ENCODE data around the gene LTB.

LTB gene

GRCh38 chr6:31614075-31614619 lies 31.9 kb upstream of the LTB start:
- H3K27ac ChIP-seq (ENCODE audit: extremely low read depth, low read depth, low read length): no peak overlapping the region
- H3K36me3 ChIP-seq (ENCODE audit: control insufficient read depth in 2 of 2, insufficient read depth in 1 of 2, low read length in 2 of 2): no peaks in the 10 kb centered on the region
- POLR2A ChIA-PET: interaction anchor here (0.7 to 1.3 kb wide), 2 partner anchors 10 to 16 kb away, joined by 3 to 4 read pairs; no protein-coding TSS in a partner anchor
- H3K9me3 ChIP-seq (ENCODE audit: control insufficient read depth, insufficient read depth, low read depth, low read length): no peaks in the 10 kb centered on the region
- no peak overlapping the region for H3K4me3 ChIP-seq (ENCODE audit: low read depth, low read length)
- CTCF ChIA-PET: interaction anchor here (0.7 to 3.7 kb wide), 6 partner anchors 15 to 1192 kb away, joined by 3 to 22 read pairs (median 4); no protein-coding TSS in a partner anchor
- TF ChIP-seq ZNF341 (tag by site-specific recombination; IDR thresholded peaks at IDR 0.05; ENCODE audit: low read depth): peak; percentile 44; the same call in 1 of the 2 replicates
- peak; percentile 74 for TF ChIP-seq ZNF335 (tag by site-specific recombination; conservative IDR thresholded peaks at IDR 0.05)
- TF ChIP-seq ZFP69B (tag by site-specific recombination; IDR thresholded peaks at IDR 0.05): no peak
- no peak for TF ChIP-seq ZNF580 (tag by site-specific recombination; IDR thresholded peaks at IDR 0.05)
- no peak for TF ChIP-seq ZNF837 (tag by site-specific recombination; IDR thresholded peaks at IDR 0.05)
- peaks cover 7% of the 10 kb centered on the region; the same call in 1 of the 2 replicates for H3K4me1 ChIP-seq (ENCODE audit: control insufficient read depth, insufficient read depth, low read length)

- H3K27ac ChIP-seq (ENCODE audit: extremely low read depth, low read depth, low read length): no peak overlapping the region
- POLR2A ChIA-PET: interaction anchor here (1.0 kb wide), 1 partner anchor 41 kb away, joined by 4 read pairs; no protein-coding TSS in a partner anchor
- CTCF ChIA-PET: interaction anchor here (0.7 to 7.8 kb wide), 7 partner anchors 10 to 258 kb away, joined by 3 to 113 read pairs (median 4); partner anchors contain the start of genes ATP6V1G2 and NCR3
These were observed 28.7 kb upstream of the LTB start for GRCh38 chr6:31610968-31611367.

GRCh38 chr6:31609519-31610406 lies 27.5 kb upstream of the LTB start:
- Histone ChIP-seq H3K27ac (ENCODE audit: extremely low read depth, low read depth, low read length) (peak overlapping the region; percentile 11), H3K36me3 (ENCODE audit: control insufficient read depth in 2 of 2, insufficient read depth in 1 of 2, low read length in 2 of 2) (no peaks in the 10 kb centered on the region), H3K4me3 (ENCODE audit: low read depth, low read length) (no peak overlapping the region), H3K4me1 (ENCODE audit: control insufficient read depth, insufficient read depth, low read length) (peaks cover 7% of the 10 kb centered on the region; the same call in 1 of the 2 replicates), H3K9me3 (ENCODE audit: control insufficient read depth, insufficient read depth, low read depth, low read length) (no peaks in the 10 kb centered on the region)
- ChIA-PET CTCF (interaction anchor here (0.6 to 7.8 kb wide), 10 partner anchors 12 to 480 kb away, joined by 3 to 113 read pairs (median 4); partner anchors contain the start of genes ATP6V1G2 and NCR3), POLR2A (interaction anchor here (0.6 to 1.5 kb wide), 8 partner anchors 13 to 403 kb away, joined by 3 to 5 read pairs (median 4); partner anchors contain the start of gene C6orf47)
- TF ChIP-seq IKZF3 (tag by site-specific recombination; IDR thresholded peaks at IDR 0.05): 0 out of 2 replicates have a peak, but pooled peaks have one; percentile 15
- no peak for TF ChIP-seq ZBTB6 (tag by site-specific recombination; IDR thresholded peaks at IDR 0.05)
- TF ChIP-seq ZNF114 (tag by site-specific recombination; IDR thresholded peaks at IDR 0.05): no peak
- no peak for TF ChIP-seq GLIS2 (tag by site-specific recombination; IDR thresholded peaks at IDR 0.05)
- no peak for TF ChIP-seq ZNF274 (IDR thresholded peaks at IDR 0.05; ENCODE audit: low read length)
- TF ChIP-seq ZNF274 (tag by site-specific recombination; IDR thresholded peaks at IDR 0.05; ENCODE audit: borderline replicate concordance): no peak
- TF ChIP-seq ZBTB11 (tag by site-specific recombination; conservative IDR thresholded peaks at IDR 0.05; ENCODE audit: low read depth): no peak
- peak; percentile 88 for TF ChIP-seq ZSCAN4 (tag by site-specific recombination; IDR thresholded peaks at IDR 0.05)
- TF ChIP-seq ZNF549 (tag by site-specific recombination; IDR thresholded peaks at IDR 0.05): no peak

More at GRCh38 chr6:31610968-31611367, 28.7 kb upstream of the LTB start:
- H3K36me3 ChIP-seq (ENCODE audit: control insufficient read depth in 2 of 2, insufficient read depth in 1 of 2, low read length in 2 of 2): no peaks in the 10 kb centered on the region
- H3K9me3 ChIP-seq (ENCODE audit: control insufficient read depth, insufficient read depth, low read depth, low read length): no peaks in the 10 kb centered on the region
- peaks cover 7% of the 10 kb centered on the region; the same call in 1 of the 2 replicates for H3K4me1 ChIP-seq (ENCODE audit: control insufficient read depth, insufficient read depth, low read length)
- H3K4me3 ChIP-seq (ENCODE audit: low read depth, low read length): no peak overlapping the region
- TF ChIP-seq ZNF513 (tag by site-specific recombination; IDR thresholded peaks at IDR 0.05) (0 out of 2 replicates have a peak, but pooled peaks have one; percentile 33), YY1 (tag by site-specific recombination; IDR thresholded peaks at IDR 0.05) (no peak)

Measured in HEK293 (cell line).